HL-60 (cell line): ENCODE results near the gene HOXB4.

ENCODE experiments used
- DNase-seq, 2 experiments: peaks; one replicate each; pipeline ENCODE4 v3.0.0-alpha.2; 2010 to 2020; ENCODE audit warnings: low read depth in 1 of 2, low spot score in 1 of 2
- H3K27ac ChIP-seq: fragments of 250-450 bp; sonication (Bioruptor Pico); replicated peaks from 2 replicates; pipeline ENCODE4 v1.5.1; 2020; ENCODE audit warnings: mild to moderate bottlenecking, moderate library complexity
- H3K27me3 ChIP-seq: fragments of 250-450 bp; sonication (Bioruptor Pico); 2 replicates; pipeline ENCODE4 v1.5.1; 2021; ENCODE audit warnings: mild to moderate bottlenecking, moderate library complexity; ENCODE audit not compliant: insufficient read depth, poor library complexity, severe bottlenecking
- H3K4me3 ChIP-seq: replicated peaks from 2 replicates; pipeline ENCODE4 v1.5.1; 2011; ENCODE audit warnings: mild to moderate bottlenecking, control low read depth, low read length; ENCODE audit not compliant: insufficient read depth
- GABPA ChIP-seq: IDR thresholded peaks from 2 replicates; pipeline ENCODE4 v1.6.1; 2012; ENCODE audit warnings: low read depth
- POLR2AphosphoS5 ChIP-seq: IDR thresholded peaks from 2 replicates; pipeline ENCODE4 v1.6.1; 2012; ENCODE audit warnings: low read depth
- SPI1 ChIP-seq: IDR thresholded peaks from 2 replicates; pipeline ENCODE4 v1.6.1; 2012; ENCODE audit warnings: low read depth, mild to moderate bottlenecking, borderline replicate concordance
- TF ChIP-seq, protein P1 (sequence below): IDR thresholded peaks from one replicate; pipeline ENCODE4 v1.5.1; 2011; ENCODE audit warnings: low read length, control low read depth, inconsistent platforms; ENCODE audit not compliant: insufficient read depth
- TF ChIP-seq, protein P2 (sequence below): IDR thresholded peaks from 2 replicates; pipeline ENCODE4 v1.6.1; 2012; ENCODE audit warnings: low read depth; ENCODE audit not compliant: insufficient replicate concordance

HOXB4 gene

DNA sequence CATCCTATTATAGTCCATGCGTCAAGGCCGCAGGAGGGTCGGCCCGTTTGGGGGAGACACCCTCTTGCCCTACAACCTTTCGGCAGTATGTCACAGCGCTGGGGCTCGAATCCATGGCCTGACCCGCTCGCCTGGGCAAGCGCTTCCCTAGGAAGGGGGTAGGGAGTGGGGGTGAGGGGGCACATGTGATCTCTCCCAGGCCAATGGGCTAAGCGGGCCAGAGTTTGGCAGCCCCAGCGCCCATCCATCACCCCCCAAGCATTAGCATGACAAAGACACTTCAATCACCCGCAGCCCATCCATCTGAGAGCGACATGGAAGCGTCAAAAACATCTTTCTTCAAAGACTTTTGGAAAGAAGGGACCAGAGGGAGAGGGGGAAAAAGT is 47.3 kb downstream of the HOXB4 start, which contains the start of gene HOXB1:
HOXB1 (minus strand) TSS at position 125 of the 386 bp plus-strand sequence; CDS start at position 18, 107 bp downstream.
- H3K27me3 ChIP-seq, result peaks cover 18% of the 10 kb centered on the region
- TF ChIP-seq, protein P1, sequence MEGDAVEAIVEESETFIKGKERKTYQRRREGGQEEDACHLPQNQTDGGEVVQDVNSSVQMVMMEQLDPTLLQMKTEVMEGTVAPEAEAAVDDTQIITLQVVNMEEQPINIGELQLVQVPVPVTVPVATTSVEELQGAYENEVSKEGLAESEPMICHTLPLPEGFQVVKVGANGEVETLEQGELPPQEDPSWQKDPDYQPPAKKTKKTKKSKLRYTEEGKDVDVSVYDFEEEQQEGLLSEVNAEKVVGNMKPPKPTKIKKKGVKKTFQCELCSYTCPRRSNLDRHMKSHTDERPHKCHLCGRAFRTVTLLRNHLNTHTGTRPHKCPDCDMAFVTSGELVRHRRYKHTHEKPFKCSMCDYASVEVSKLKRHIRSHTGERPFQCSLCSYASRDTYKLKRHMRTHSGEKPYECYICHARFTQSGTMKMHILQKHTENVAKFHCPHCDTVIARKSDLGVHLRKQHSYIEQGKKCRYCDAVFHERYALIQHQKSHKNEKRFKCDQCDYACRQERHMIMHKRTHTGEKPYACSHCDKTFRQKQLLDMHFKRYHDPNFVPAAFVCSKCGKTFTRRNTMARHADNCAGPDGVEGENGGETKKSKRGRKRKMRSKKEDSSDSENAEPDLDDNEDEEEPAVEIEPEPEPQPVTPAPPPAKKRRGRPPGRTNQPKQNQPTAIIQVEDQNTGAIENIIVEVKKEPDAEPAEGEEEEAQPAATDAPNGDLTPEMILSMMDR, result no peak
- TF ChIP-seq, protein P2, sequence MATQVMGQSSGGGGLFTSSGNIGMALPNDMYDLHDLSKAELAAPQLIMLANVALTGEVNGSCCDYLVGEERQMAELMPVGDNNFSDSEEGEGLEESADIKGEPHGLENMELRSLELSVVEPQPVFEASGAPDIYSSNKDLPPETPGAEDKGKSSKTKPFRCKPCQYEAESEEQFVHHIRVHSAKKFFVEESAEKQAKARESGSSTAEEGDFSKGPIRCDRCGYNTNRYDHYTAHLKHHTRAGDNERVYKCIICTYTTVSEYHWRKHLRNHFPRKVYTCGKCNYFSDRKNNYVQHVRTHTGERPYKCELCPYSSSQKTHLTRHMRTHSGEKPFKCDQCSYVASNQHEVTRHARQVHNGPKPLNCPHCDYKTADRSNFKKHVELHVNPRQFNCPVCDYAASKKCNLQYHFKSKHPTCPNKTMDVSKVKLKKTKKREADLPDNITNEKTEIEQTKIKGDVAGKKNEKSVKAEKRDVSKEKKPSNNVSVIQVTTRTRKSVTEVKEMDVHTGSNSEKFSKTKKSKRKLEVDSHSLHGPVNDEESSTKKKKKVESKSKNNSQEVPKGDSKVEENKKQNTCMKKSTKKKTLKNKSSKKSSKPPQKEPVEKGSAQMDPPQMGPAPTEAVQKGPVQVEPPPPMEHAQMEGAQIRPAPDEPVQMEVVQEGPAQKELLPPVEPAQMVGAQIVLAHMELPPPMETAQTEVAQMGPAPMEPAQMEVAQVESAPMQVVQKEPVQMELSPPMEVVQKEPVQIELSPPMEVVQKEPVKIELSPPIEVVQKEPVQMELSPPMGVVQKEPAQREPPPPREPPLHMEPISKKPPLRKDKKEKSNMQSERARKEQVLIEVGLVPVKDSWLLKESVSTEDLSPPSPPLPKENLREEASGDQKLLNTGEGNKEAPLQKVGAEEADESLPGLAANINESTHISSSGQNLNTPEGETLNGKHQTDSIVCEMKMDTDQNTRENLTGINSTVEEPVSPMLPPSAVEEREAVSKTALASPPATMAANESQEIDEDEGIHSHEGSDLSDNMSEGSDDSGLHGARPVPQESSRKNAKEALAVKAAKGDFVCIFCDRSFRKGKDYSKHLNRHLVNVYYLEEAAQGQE, result no peak
- no peak for TF ChIP-seq GABPA
- no peak for TF ChIP-seq SPI1
- no peak for TF ChIP-seq POLR2AphosphoS5
- no peak for DNase-seq
- no peak within 1 kb of the TSS for H3K27ac ChIP-seq
- H3K4me3 ChIP-seq, result no peak within 1 kb of the TSS

DNA sequence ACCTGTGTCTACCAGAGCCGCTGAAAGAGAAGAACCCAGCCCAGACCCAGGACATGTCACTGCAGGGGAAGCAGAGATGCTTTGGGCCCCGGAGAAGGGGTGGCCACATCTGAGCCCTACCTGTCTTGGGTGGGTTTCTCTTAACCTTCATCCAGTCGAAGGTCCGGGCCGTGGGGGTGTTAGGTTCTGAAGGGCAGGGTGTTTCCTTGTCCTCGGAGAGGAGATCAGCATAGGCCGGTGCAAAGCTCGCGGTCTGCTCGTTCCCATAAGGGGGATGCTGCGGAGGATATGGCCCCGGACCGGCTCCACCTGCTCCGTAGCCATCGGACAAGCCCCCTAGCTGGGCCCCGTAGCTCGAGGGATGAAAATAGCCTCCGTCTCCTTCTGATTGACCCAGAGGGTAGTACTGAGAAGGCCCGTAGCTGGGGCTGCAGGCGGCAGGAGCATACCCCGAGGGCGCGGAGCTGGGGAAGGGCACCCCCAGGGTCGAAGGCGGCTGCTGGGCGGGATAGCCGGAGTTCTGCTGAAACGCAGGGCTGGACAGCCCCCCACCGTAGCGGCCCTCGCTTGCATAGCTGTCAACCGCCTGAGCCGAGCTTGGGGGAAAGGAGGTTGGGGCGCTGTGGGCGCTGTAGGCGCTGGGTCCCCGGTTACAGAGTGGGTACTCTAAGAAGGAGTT is 47.8 kb downstream of the HOXB4 start:
- H3K4me3 ChIP-seq, result no peak overlapping the region
- H3K27me3 ChIP-seq, result peaks cover 20% of the 10 kb centered on the region
- DNase-seq, result no peak
- TF ChIP-seq, protein P1, result no peak
- TF ChIP-seq POLR2AphosphoS5 (no peak), GABPA (no peak), SPI1 (no peak)
- TF ChIP-seq, protein P2, result no peak
- no peak overlapping the region for H3K27ac ChIP-seq

DNA sequence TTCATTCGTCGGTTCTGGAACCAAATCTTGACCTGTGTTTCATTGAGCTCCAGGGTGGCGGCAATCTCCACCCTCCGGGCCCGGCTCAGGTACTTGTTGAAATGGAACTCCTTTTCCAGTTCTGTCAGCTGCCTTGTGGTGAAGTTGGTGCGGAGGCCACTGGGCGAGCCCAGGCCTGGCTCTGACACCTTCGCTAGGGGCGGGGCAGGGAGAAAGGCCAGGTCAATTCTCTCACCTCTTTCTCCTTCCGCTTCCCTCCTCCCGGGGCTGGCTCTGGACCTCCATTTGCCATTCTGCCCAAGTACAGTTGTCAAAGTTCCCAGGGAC is 48.5 kb downstream of the HOXB4 start:
- Histone ChIP-seq H3K27me3 (peaks cover 27% of the 10 kb centered on the region), H3K4me3 (no peak overlapping the region), H3K27ac (no peak overlapping the region)
- no peak for DNase-seq
- TF ChIP-seq POLR2AphosphoS5, result no peak
- no peak for TF ChIP-seq SPI1
- no peak for TF ChIP-seq GABPA
- TF ChIP-seq, protein P1, result no peak
- TF ChIP-seq, protein P2, result no peak
